GM23248 (cell line): ENCODE results near the gene ALDH7A1.

Experiments used
- EZH2 ChIP-seq: fragments of 200-600 bp; sonication (generic); IDR thresholded peaks from 2 replicates; pipeline ENCODE4 v1.6.1; 2018; ENCODE audit warnings: antibody characterized with exemption, mild to moderate bottlenecking; ENCODE audit not compliant: insufficient read depth, poor library complexity, severe bottlenecking
- EZH2phosphoT487 ChIP-seq: fragments of 200-600 bp; sonication (generic); IDR thresholded peaks from 2 replicates; pipeline ENCODE4 v1.6.1; 2018; ENCODE audit warnings: antibody characterized with exemption, moderate library complexity, mild to moderate bottlenecking, low read depth; ENCODE audit not compliant: insufficient read depth

- no peak for TF ChIP-seq EZH2phosphoT487
- no peak for TF ChIP-seq EZH2
These were observed 5.9 kb upstream of the ALDH7A1 start, which contains the start of gene PHAX for GRCh38 chr5:126600631-126601511.
